ENCODE data around the gene TAS2R3.

GRCh38 chr7:141717450-141717849, 46.4 kb upstream of the TAS2R3 start:
- TF ChIP-seq CTCF (IDR thresholded peaks at IDR 0.05), result no peak
- TF ChIP-seq POLR2A (IDR thresholded peaks at IDR 0.05), result no peak
